GM12891 (cell line): Measurements from ENCODE around the gene NAA35.

Source experiments
- POLR2A ChIP-seq: IDR thresholded peaks from 2 replicates; pipeline ENCODE4 v1.6.1; 2011; ENCODE audit warnings: low read depth, low read length, control low read depth
- POLR2AphosphoS5 ChIP-seq: IDR thresholded peaks from 2 replicates; pipeline ENCODE4 v1.6.1; 2011; ENCODE audit warnings: low read depth, low read length, control low read depth
- TAF1 ChIP-seq: IDR thresholded peaks from 2 replicates; pipeline ENCODE4 v1.6.1; 2011; ENCODE audit warnings: low read depth, low read length, control low read depth

DNA sequence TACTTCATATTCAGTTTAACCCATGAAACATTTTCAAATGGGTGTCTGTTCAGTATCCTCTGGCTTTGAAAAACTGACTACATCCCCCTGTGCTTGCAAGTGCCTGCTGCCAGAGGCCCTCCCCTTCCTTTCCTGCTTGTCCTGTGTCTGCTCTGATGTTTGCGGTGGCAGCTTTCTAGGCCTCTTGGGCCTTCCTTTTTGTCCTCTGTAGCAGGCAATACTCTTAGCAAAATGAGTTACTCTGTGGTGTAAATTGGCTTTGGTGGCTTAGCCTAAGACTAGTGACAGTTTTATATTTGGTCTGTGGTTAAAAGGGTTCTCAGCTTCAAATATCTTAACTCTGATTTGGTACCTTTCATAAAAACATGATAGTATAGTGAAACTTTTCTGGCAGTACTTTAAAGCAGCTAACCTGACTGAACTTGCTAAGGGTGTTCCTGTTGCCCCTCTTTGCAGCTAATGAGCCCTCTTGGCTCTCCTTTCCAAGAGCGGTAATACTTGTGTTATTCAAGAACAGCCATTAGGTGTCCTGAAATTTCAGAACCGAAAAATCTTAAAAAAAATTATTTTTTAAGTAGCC lies 81.8 kb downstream of the NAA35 start:
- TF ChIP-seq POLR2A (no peak), TAF1 (no peak), POLR2AphosphoS5 (no peak)
